IMR-90 (cell line): ENCODE results near the gene CDON. TPM values are rescaled to one million over a fixed set of nuclear protein-coding genes. Genes with fewer than 3 reads are reported as not detected.

Source experiments
- ATAC-seq: fragments of 200-7000 bp; cut with Tn5 transposase; 2 replicates; pipeline ENCODE4 v1.9.1; 2020; ENCODE audit warnings: low read depth, mild to moderate bottlenecking, moderate library complexity
- BruUV-seq: library from RNA; stranded (reverse); fragments of 400-500 nt; replicated peaks from 2 replicates; lab custom pipeline; 2021; lab: Mats Ljungman, UMichigan
- CTCF ChIA-PET: fragments of 300-600 bp; formaldehyde crosslinking; extraction: SDS; loops from one replicate; lab custom pipeline; 2021; ENCODE audit warnings: antibody characterized with exemption; lab: Yijun Ruan, JAX
- POLR2A ChIA-PET: fragments of 300-600 bp; sonication (Branson Sonifier 250); formaldehyde crosslinking; loops from one replicate; lab custom pipeline; 2022; ENCODE audit warnings: antibody characterized with exemption; ENCODE audit not compliant: unreplicated experiment; lab: Charles Lee
- DNase-seq: peaks from one replicate; pipeline ENCODE4 v3.0.0; 2013
- H2AFZ ChIP-seq: replicated peaks from 2 replicates; pipeline ENCODE3; 2013; ENCODE audit warnings: low read length, mild to moderate bottlenecking; ENCODE audit not compliant: poor library complexity
- H2AK5ac ChIP-seq: 2 replicates; pipeline ENCODE4 v1.6.1; 2013; ENCODE audit warnings: low read depth, low read length, inconsistent platforms
- H2AK9ac ChIP-seq: replicated peaks from 2 replicates; pipeline ENCODE3; 2013; ENCODE audit warnings: mild to moderate bottlenecking, low read depth, low read length, moderate library complexity; ENCODE audit not compliant: poor library complexity
- H2BK120ac ChIP-seq: 2 replicates; pipeline ENCODE4 v1.6.1; 2013; ENCODE audit warnings: low read depth, low read length, inconsistent platforms
- H2BK15ac ChIP-seq: 3 replicates; pipeline ENCODE4 v1.6.1; 2013; ENCODE audit warnings: low read depth, low read length, inconsistent platforms
- H2BK20ac ChIP-seq: 2 replicates; pipeline ENCODE4 v1.6.1; 2013; ENCODE audit warnings: low read depth, mild to moderate bottlenecking, inconsistent platforms, low read length, moderate library complexity
- H2BK5ac ChIP-seq: 2 replicates; pipeline ENCODE4 v1.6.1; 2013; ENCODE audit warnings: mild to moderate bottlenecking, low read depth, low read length, inconsistent platforms; ENCODE audit not compliant: poor library complexity, severe bottlenecking
- H3K14ac ChIP-seq: replicated peaks from 2 replicates; pipeline ENCODE4 v1.6.1; 2013; ENCODE audit warnings: low read depth, low read length, inconsistent platforms
- H3K18ac ChIP-seq: 2 replicates; pipeline ENCODE4 v1.6.1; 2013; ENCODE audit warnings: low read depth, low read length, control low read depth
- H3K23ac ChIP-seq: 2 replicates; pipeline ENCODE4 v1.6.1; 2013; ENCODE audit warnings: low read depth, low read length, inconsistent platforms
- H3K27ac ChIP-seq: 2 replicates; pipeline ENCODE4 v1.5.1; 2013; ENCODE audit warnings: mild to moderate bottlenecking, control low read depth, low read length; ENCODE audit not compliant: insufficient read depth
- H3K27me3 ChIP-seq: 2 replicates; pipeline ENCODE4 v1.6.1; 2013; ENCODE audit warnings: low read length; ENCODE audit not compliant: control insufficient read depth, insufficient read depth
- H3K36me3 ChIP-seq: 2 replicates; pipeline ENCODE4 v1.6.1; 2013; ENCODE audit warnings: low read length, mixed read lengths; ENCODE audit not compliant: control insufficient read depth, insufficient read depth
- H3K4ac ChIP-seq: 2 replicates; pipeline ENCODE4 v1.6.1; 2013; ENCODE audit warnings: low read depth, low read length, inconsistent platforms
- H3K4me1 ChIP-seq: 2 replicates; pipeline ENCODE4 v1.6.1; 2013; ENCODE audit warnings: low read length, mixed read lengths; ENCODE audit not compliant: control insufficient read depth, insufficient read depth
- H3K4me2 ChIP-seq: 2 replicates; pipeline ENCODE4 v1.6.1; 2013; ENCODE audit warnings: low read depth, mild to moderate bottlenecking, control low read depth, low read length, moderate library complexity
- H3K4me3 ChIP-seq: 2 replicates; pipeline ENCODE4 v1.5.1; 2013; ENCODE audit warnings: low read depth, mild to moderate bottlenecking, control low read depth, low read length, moderate library complexity; ENCODE audit not compliant: insufficient read depth
- H3K56ac ChIP-seq: 2 replicates; pipeline ENCODE4 v1.6.1; 2013; ENCODE audit warnings: low read length, inconsistent platforms; ENCODE audit not compliant: insufficient read depth; ENCODE audit errors: extremely low read depth
- H3K79me1 ChIP-seq, 2 experiments: 2 replicates each; pipeline ENCODE4 v1.6.1; 2013; ENCODE audit warnings: low read length in 2 of 2, inconsistent platforms in 1 of 2, low read depth in 1 of 2
- H3K9ac ChIP-seq: 2 replicates; pipeline ENCODE4 v1.6.1; 2013; ENCODE audit warnings: low read depth, low read length, control low read depth
- H3K9me1 ChIP-seq: 2 replicates; pipeline ENCODE4 v1.6.1; 2013; ENCODE audit warnings: low read length, inconsistent platforms; ENCODE audit not compliant: insufficient read depth
- H3K9me3 ChIP-seq: 2 replicates; pipeline ENCODE4 v1.6.1; 2013; ENCODE audit warnings: low read length; ENCODE audit not compliant: control insufficient read depth, insufficient read depth
- H4K20me1 ChIP-seq: 2 replicates; pipeline ENCODE4 v1.6.1; 2013; ENCODE audit warnings: low read length, inconsistent platforms; ENCODE audit not compliant: insufficient read depth
- H4K5ac ChIP-seq: 2 replicates; pipeline ENCODE4 v1.6.1; 2013; ENCODE audit warnings: mild to moderate bottlenecking, low read depth, low read length, control low read depth
- H4K8ac ChIP-seq, 2 experiments: 2 replicates each; pipeline ENCODE4 v1.6.1; 2013; ENCODE audit warnings: low read depth in 2 of 2, low read length in 2 of 2, control low read depth in 1 of 2, inconsistent platforms in 1 of 2
- H4K91ac ChIP-seq: 2 replicates; pipeline ENCODE4 v1.6.1; 2013; ENCODE audit warnings: low read depth, low read length, inconsistent platforms; ENCODE audit not compliant: insufficient read depth
- BHLHE40 ChIP-seq: fragments of 150-350 bp; IDR thresholded peaks from 2 replicates; pipeline ENCODE4 v1.6.1; 2016; ENCODE audit warnings: mild to moderate bottlenecking, low read depth, low read length
- CEBPB ChIP-seq: IDR thresholded peaks from 2 replicates; pipeline ENCODE4 v1.6.1; 2012; ENCODE audit warnings: low read depth, low read length, improper control_type of control experiment
- CHD1 ChIP-seq: IDR thresholded peaks from 2 replicates; pipeline ENCODE4 v1.6.1; 2012; ENCODE audit warnings: low read depth, low read length, improper control_type of control experiment
- CTCF ChIP-seq: conservative IDR thresholded peaks from 2 replicates; pipeline ENCODE4 v1.5.1; 2012; ENCODE audit warnings: mild to moderate bottlenecking, low read depth, low read length, improper control_type of control experiment
- ELK1 ChIP-seq: fragments of 150-350 bp; IDR thresholded peaks from 2 replicates; pipeline ENCODE4 v1.6.1; 2016; ENCODE audit warnings: low read depth, mild to moderate bottlenecking, low read length, moderate library complexity, borderline replicate concordance
- FOS ChIP-seq: fragments of 150-350 bp; IDR thresholded peaks from 2 replicates; pipeline ENCODE4 v1.6.1; 2016; ENCODE audit warnings: low read depth, low read length
- MAFK ChIP-seq: IDR thresholded peaks from 2 replicates; pipeline ENCODE4 v1.6.1; 2012; ENCODE audit warnings: low read depth, low read length, improper control_type of control experiment
- MAZ ChIP-seq: IDR thresholded peaks from 2 replicates; pipeline ENCODE4 v1.6.1; 2012; ENCODE audit warnings: low read depth, mild to moderate bottlenecking, low read length, improper control_type of control experiment, moderate library complexity, borderline replicate concordance
- NFE2L2 ChIP-seq: fragments of 150-350 bp; IDR thresholded peaks from 2 replicates; pipeline ENCODE4 v1.6.1; 2016; ENCODE audit warnings: low read depth, mild to moderate bottlenecking, low read length
- POLR2A ChIP-seq: IDR thresholded peaks from 2 replicates; pipeline ENCODE4 v1.6.1; 2012; ENCODE audit warnings: mild to moderate bottlenecking, low read depth, low read length
- RCOR1 ChIP-seq: IDR thresholded peaks from 2 replicates; pipeline ENCODE4 v1.6.1; 2012; ENCODE audit warnings: mild to moderate bottlenecking, low read length, improper control_type of control experiment; ENCODE audit not compliant: insufficient replicate concordance
- RFX5 ChIP-seq: IDR thresholded peaks from 2 replicates; pipeline ENCODE4 v1.8.0; 2012; ENCODE audit warnings: low read depth, mild to moderate bottlenecking, low read length, moderate library complexity
- whole genome bisulfite sequencing, 2 experiments: methylation state at CpG; one replicate each; pipeline versions ENCODE4 v1.1.5 to v1.1.7; 2013; ENCODE audit warnings: missing lambda C conversion rate in 2 of 2; ENCODE audit not compliant: insufficient read length in 1 of 2; ENCODE audit errors: extremely low coverage in 2 of 2; 5-methylcytosine and 5-hydroxymethylcytosine counted together
- dilution Hi-C: fragments of 300-500 bp; cut with HindIII; formaldehyde crosslinking; loops from one replicate; pipeline ENCODE4 v1.14.3; 2018; ENCODE audit warnings: low sequenced_read_pairs; ENCODE audit not compliant: unreplicated experiment
- in situ Hi-C: fragments of 300-500 bp; cut with MboI; formaldehyde crosslinking; loops from 3 replicates; pipeline ENCODE4 v1.14.3; 2019; ENCODE audit warnings: low sequenced_read_pairs, inconsistent platforms, mixed read lengths
- intact Hi-C: fragments of 100-400 bp; cut with micrococcal nuclease; formaldehyde crosslinking; loops from 2 replicates; pipeline ENCODE4 v1.10.0; 2022
- polyA plus RNA-seq, 3 experiments: library from polyadenylated mRNA; depleted of rRNA; stranded (reverse); fragments of >200 nt; gene quantifications; 2 replicates each; pipeline ENCODE4 v1.2.3, GENCODE V29; 2012; ENCODE audit warnings: low replicate concordance in 1 of 3
- total RNA-seq: library from RNA; depleted of rRNA; stranded (reverse); fragments of >200 nt; gene quantifications from 2 replicates; pipeline ENCODE4 v1.2.3, GENCODE V29; 2012
- TF ChIP-seq, protein P1 (sequence below): fragments of 150-350 bp; IDR thresholded peaks from 2 replicates; pipeline ENCODE4 v1.6.1; 2017; ENCODE audit warnings: mild to moderate bottlenecking, antibody characterized with exemption, low read length, low read depth

Gene CDON
- total and polyA plus RNA-seq, 2 of the 4 experiments (the other 2 are of a cell fraction), result 1.2 to 3.8 TPM

DNA sequence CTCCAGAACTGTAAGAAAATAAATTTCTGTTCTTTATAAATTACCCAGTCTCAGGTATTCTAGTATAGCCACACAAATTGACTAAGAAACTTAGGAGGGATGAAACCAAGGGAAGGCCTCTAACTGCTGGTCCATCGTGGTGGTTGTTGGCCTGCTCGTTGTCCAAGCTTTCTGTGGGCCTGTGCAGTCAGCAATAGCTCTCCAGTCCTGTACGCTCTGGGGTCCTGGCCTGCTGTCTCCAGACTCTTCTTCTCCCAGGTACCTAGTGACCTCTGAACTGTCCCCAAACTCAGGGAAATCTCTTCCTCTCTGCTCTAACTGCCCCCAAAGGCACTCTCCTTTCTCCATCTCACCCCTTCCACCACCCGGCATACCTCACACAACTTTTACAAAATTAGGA is 122.5 kb downstream of the CDON start:
- DNase-seq (no peak), ATAC-seq (no peak)
- Histone ChIP-seq H4K91ac (no peak overlapping the region), H3K9me1 (no peaks in the 10 kb centered on the region), H2BK120ac (no peak overlapping the region), H4K8ac (no peak overlapping the region), H3K9ac (no peak overlapping the region), H3K4me2 (no peak overlapping the region), H3K4me1 (no peaks in the 10 kb centered on the region; the same call in 1 of the 2 replicates), H2BK20ac (no peak overlapping the region), H3K4ac (no peak overlapping the region), H3K79me1 (no peaks in the 10 kb centered on the region), H3K18ac (no peak overlapping the region), H3K27me3 (peaks cover 22% of the 10 kb centered on the region), H2BK5ac (no peak overlapping the region), H2AK5ac (no peak overlapping the region), H3K27ac (no peak overlapping the region), H3K56ac (no peak overlapping the region), H2AFZ (no peak overlapping the region), H4K5ac (no peak overlapping the region), H3K23ac (no peak overlapping the region), H2BK15ac (no peak overlapping the region), H4K20me1 (no peaks in the 10 kb centered on the region), H3K36me3 (no peaks in the 10 kb centered on the region), H2AK9ac (no peak overlapping the region), H3K4me3 (no peak overlapping the region), H3K14ac (no peak overlapping the region), H3K9me3 (no peaks in the 10 kb centered on the region)
- in situ Hi-C loops (no loop called here), intact Hi-C loops (no loop called here), dilution Hi-C loops (no loop called here)
- 100% methylated on average over 1 of the region's 4 CpGs; no CpG with 5 or more reads in 1 of the 2 experiments for WGBS, 2 experiments
- TF ChIP-seq CEBPB, result no peak
- TF ChIP-seq ELK1, result no peak
- TF ChIP-seq MAZ, result no peak
- no peak for TF ChIP-seq RCOR1
- TF ChIP-seq, protein P1, sequence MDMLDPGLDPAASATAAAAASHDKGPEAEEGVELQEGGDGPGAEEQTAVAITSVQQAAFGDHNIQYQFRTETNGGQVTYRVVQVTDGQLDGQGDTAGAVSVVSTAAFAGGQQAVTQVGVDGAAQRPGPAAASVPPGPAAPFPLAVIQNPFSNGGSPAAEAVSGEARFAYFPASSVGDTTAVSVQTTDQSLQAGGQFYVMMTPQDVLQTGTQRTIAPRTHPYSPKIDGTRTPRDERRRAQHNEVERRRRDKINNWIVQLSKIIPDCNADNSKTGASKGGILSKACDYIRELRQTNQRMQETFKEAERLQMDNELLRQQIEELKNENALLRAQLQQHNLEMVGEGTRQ, result no peak
- TF ChIP-seq NFE2L2, result no peak
- TF ChIP-seq POLR2A, result no peak
- no peak for TF ChIP-seq BHLHE40
- TF ChIP-seq RFX5, result no peak
- TF ChIP-seq CHD1, result no peak
- no peak for TF ChIP-seq MAFK
- no peak for TF ChIP-seq CTCF
- TF ChIP-seq FOS, result no peak
- BruUV-seq, result no TSS peak
- ChIA-PET CTCF (interaction anchor here (0.6 kb wide), 1 partner anchor 16 kb away, joined by 4 read pairs; no protein-coding TSS in a partner anchor), POLR2A (no interaction called here)
